ENCODE results near the gene SAMD14.

Gene SAMD14

DNA sequence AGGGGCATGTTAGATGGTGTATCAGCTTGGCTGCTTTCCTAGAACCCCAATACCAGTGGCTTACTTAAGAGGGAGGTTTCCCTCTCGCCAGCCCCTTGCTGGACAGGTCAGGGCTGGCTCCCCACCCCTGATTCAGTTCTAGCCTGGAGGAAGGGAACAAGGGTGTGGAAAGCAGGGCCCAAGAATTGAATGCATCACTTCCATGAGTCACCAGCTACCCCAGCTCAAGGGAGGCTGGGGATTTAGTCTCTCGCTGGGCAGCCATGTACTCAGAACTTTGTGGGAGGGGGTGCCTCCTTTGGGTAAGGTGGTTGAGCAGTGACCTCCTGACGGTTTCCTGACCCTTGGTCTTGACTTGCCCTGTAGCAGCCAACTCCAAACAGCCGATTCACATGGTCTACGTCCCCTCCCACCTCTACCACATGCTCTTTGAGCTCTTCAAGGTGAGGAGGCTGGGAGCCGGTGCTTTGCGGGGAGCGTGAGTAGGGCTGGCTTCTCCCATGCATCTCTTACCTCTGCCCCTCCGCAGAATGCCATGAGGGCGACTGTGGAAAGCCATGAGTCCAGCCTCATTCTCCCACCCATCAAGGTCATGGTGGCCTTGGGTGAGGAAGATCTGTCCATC, 22.1 kb downstream of the SAMD14 start:
- H3K4me1 Mint-ChIP-seq, result no peaks in the 10 kb centered on the region
- DNase-seq (ENCODE audit: low spot score in 2 of 2) (no peak), ATAC-seq (no peak)
- H3K27ac Mint-ChIP-seq, result no peak overlapping the region
- H3K9me3 Mint-ChIP-seq, result no peaks in the 10 kb centered on the region
- peaks cover 9% of the 10 kb centered on the region for H3K36me3 Mint-ChIP-seq
- no peak overlapping the region for H3K4me3 Mint-ChIP-seq

DNA sequence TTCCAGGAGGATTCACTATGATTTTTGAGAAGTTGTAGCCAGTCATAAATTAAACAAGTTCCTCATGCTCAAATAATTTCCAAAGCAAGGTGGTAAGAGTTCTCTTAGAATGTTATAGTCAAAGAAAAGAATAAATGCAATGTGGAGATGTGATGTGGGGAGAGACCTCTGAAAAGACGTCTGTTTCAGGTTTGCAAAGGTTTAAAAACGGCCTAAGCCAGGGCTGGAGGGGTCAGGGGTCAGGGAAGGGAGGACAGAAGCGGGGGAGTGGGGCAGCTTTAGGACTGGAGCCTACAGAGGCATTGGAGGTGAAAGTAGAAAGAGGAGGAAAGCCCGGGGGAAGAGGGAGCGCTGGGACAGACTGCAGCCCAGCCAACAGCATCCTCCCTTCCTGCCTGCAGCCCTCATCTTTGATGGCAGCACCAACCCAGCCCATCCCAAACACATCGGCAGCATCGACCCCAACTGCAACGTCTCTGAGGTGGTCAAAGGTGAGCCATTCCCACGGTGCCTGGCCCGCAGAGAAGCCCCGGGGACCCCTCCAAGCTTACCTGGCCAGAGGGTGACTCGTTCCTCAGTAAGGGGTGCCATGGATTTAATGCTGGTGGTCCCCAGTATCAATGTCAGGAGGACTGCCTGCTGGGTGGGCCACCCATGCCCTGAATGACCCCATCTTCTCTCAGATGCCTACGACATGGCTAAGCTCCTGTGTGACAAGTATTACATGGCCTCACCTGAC, 23.4 kb downstream of the SAMD14 start:
- peaks cover 9% of the 10 kb centered on the region for H3K36me3 Mint-ChIP-seq
- no peak for DNase-seq (ENCODE audit: low spot score in 2 of 2)
- no peak overlapping the region for H3K27ac Mint-ChIP-seq
- H3K4me3 Mint-ChIP-seq, result no peak overlapping the region
- H3K4me1 Mint-ChIP-seq, result no peaks in the 10 kb centered on the region
- H3K9me3 Mint-ChIP-seq, result no peaks in the 10 kb centered on the region
- ATAC-seq, result no peak

DNA sequence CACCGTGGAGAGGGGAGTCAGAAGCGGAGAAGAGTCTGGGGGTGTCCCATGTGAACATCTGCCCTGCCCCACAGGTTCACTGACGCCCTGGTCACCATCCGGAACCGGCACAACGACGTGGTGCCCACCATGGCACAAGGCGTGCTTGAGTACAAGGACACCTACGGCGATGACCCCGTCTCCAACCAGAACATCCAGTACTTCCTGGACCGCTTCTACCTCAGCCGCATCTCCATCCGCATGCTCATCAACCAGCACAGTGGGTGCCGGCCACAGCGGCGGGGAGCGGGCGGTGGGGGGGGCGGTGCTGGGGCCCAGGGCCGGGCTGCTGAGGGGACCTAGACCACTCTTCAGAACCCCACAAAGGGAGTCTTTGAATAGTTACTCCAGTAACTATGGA, 24.1 kb downstream of the SAMD14 start:
- Mint-ChIP-seq H3K36me3 (peaks cover 9% of the 10 kb centered on the region), H3K27ac (no peak overlapping the region), H3K4me3 (no peak overlapping the region), H3K9me3 (no peaks in the 10 kb centered on the region), H3K4me1 (peaks cover 1% of the 10 kb centered on the region)
- ATAC-seq, result no peak
- no peak for DNase-seq (ENCODE audit: low spot score in 2 of 2)

DNA sequence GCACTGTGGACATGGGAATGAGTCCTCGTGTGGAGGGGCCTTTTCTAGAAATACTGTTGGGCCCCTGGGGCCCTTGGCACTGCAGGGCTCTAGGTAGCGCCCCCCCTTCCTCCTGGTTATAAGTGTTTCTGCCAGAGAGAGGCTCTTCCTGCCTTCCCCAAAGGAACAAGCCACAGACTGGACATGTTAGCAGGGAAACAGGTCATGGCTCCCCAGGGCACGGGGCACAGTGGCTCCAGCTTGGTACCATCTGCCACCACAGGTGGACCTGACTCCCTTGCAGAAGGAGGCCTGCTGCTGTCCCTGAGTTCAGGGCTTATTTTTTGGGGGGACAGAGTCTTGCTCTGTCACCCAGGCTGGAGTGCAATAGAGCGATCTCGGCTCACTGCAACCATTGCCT, 26.0 kb downstream of the SAMD14 start:
- Mint-ChIP-seq H3K27ac (peak overlapping the region; percentile 39), H3K9me3 (no peaks in the 10 kb centered on the region), H3K4me3 (no peak overlapping the region), H3K4me1 (peaks cover 16% of the 10 kb centered on the region), H3K36me3 (peaks cover 9% of the 10 kb centered on the region)
- ATAC-seq (no peak), DNase-seq (ENCODE audit: low spot score in 2 of 2) (no peak)

DNA sequence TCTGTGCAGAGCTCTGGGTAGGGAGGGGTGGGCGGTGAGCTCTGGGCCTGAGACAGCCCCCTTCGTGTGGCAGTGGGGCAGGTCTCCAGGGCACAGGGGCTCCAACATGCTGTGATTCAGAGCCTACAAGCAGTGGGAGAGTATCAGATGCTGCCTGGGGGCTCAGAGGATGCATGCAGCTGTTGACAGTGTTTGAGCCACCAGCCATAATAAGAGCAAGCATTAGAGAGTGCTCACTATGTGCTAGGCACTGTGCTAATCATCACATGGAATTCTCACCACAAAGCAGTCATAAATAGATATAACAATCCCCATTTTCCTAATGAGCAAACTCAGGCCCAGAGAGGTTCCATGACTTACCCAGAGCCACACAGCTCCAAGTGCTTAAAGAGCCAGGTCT, 26.7 kb downstream of the SAMD14 start:
- Mint-ChIP-seq H3K27ac (peak overlapping the region; percentile 39), H3K9me3 (no peaks in the 10 kb centered on the region), H3K4me1 (peaks cover 22% of the 10 kb centered on the region), H3K4me3 (no peak overlapping the region), H3K36me3 (peaks cover 16% of the 10 kb centered on the region)
- DNase-seq (ENCODE audit: low spot score in 2 of 2) (no peak), ATAC-seq (no peak)

DNA sequence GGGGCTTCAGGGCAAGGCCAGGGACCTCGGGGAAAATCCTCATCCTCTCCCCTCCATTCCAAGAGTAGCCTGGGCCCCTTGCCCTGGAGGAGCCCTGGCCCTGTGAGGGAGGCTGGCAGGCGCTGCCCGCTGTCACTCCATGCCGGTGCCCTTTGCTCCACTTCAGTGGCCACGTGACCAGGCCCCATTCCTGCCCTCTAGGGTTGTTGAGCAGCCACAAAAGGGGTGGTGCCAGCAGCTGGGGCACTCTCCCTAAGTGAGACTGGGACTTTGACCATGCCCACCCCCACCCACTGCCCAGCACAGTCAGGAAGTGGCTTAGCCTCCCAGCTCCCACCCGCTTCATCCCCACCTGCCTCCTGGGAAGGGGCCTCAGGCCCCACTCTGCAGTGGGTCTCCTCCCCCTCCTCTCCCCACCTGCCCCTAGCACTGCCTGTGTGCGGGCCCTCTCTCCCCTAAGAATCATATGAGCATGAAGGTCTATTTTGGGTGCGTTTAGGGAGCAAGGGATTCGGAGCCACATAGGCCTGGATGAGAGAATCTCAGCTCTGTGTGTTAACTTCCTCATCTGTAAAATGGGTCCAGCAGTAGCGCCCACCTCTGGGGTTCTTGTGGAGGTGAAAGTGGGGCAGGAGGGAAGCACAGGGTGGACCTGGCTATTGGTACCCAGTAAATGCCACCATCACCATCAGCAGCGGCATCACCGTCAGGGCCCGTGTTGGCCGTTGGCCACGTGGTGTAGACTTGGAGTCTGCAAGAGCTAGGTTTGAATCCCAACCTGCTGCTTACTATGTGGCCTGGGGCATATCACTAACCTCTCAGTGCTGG, 27.6 kb downstream of the SAMD14 start:
- DNase-seq (ENCODE audit: low spot score in 2 of 2), result no peak
- H3K9me3 Mint-ChIP-seq, result no peaks in the 10 kb centered on the region
- H3K4me1 Mint-ChIP-seq, result peaks cover 22% of the 10 kb centered on the region
- H3K36me3 Mint-ChIP-seq, result peaks cover 17% of the 10 kb centered on the region
- H3K4me3 Mint-ChIP-seq, result no peak overlapping the region
- no peak for ATAC-seq
- peak overlapping the region; percentile 54 for H3K27ac Mint-ChIP-seq

DNA sequence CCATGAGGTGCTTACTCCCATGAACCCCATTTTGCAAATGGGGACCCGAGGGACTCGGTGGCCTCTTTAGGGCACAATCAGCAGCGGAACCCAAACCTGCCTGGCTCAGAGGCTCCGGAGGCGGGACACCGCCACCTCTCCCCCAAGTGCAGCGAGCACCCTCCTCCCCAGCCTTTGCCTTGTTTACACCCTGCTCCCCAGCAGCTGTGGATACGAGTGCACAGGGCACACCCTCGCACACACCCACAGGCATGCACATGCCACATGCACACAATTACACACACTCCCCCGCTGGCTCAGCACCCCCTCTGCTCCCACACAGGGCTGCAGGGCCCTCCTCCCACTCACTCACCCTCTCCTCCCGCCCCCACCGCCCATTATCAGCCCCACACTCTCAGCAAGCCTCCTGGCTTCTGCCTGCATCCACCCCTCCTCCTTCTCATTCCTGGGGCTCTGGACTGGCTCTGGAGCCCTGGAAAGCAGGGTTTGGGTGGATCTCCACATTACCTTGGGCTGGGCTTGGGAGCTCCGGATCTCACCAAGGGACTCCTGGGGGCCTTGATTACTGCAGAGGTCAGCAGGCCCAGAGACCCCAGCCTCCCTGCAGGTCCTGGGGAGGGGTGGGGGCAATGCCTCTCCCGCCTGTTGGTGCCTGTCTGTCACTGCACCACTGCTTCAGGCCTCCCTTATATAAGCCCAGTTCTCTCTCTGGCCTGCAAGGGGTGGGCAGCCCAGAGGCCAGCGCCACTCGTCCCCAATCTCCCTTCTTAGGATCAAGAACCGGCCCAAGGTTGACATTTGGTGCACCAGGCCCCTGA, 28.4 kb downstream of the SAMD14 start:
- H3K4me1 Mint-ChIP-seq, result peaks cover 29% of the 10 kb centered on the region
- no peaks in the 10 kb centered on the region for H3K9me3 Mint-ChIP-seq
- ATAC-seq, result no peak
- no peak overlapping the region for H3K4me3 Mint-ChIP-seq
- DNase-seq (ENCODE audit: low spot score in 2 of 2), result no peak
- peaks cover 17% of the 10 kb centered on the region for H3K36me3 Mint-ChIP-seq
- no peak overlapping the region for H3K27ac Mint-ChIP-seq

DNA sequence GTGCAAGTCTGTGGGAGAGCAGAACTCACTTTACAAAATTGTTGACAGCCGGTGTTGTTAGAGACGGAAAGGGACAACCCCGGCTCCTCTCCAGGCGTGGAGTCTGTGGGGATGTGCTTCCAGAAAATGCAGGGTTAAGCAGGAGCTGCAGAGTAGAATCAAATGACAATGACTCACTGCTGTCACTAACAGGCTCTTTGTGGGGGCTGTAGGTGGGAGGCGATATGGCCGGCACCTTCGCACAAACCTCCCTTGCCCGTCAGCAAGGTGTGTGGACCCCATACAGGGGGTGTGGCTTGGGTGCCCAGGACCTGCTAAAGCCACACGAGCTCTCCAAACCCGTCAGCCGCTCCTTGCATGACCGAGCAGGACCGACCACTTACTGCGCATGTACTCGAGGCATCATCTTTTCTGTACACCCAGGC, 29.0 kb downstream of the SAMD14 start:
- Mint-ChIP-seq H3K36me3 (peaks cover 17% of the 10 kb centered on the region), H3K4me1 (peaks cover 35% of the 10 kb centered on the region), H3K4me3 (no peak overlapping the region), H3K27ac (peak overlapping the region; percentile 62), H3K9me3 (no peaks in the 10 kb centered on the region)
- no peak for DNase-seq (ENCODE audit: low spot score in 2 of 2)
- ATAC-seq, result no peak

DNA sequence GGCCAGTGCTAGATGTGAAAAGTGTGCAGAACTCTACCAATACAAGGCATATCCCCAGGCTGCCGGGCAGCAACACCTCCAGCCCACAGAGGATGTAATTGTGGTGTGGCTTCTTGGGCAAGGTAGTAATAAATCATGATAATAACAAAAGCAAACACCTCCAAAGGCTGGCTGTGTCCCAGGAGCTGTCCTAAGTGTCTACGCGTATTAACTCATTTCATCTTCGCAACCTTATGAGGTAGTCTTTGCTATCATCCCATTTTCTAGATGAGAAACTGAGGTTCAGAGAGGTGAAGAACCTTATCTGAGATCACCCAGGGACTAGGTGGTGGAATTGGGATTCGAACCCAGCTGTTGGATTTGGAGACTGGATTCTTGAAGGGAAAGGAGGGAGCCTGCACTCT, 29.5 kb downstream of the SAMD14 start:
- Mint-ChIP-seq H3K9me3 (no peaks in the 10 kb centered on the region), H3K27ac (peak overlapping the region; percentile 62), H3K4me3 (no peak overlapping the region), H3K36me3 (peaks cover 14% of the 10 kb centered on the region), H3K4me1 (peaks cover 40% of the 10 kb centered on the region)
- ATAC-seq, result no peak
- DNase-seq (ENCODE audit: low spot score in 2 of 2), result no peak

DNA sequence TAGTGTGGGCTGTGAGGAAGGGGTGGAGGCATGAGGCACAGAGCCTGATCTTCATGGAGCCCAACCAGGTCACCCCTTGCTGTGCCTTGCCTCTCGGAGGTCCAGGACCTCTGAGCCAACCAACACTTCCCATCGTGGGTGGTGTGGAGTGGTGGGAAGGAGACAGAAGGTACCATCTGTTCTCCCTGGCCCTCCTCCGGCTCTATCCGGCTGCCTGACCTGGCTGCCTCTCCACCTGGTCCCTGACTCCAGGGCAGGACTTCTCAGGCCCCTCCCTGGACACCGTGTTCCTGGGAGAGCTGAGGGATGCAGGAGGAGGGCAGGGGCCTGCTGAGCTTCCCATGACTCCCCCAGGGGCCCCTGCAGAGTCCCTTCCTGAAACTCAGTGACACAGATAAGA, 31.0 kb downstream of the SAMD14 start:
- H3K27ac Mint-ChIP-seq, result peak overlapping the region; percentile 62
- ATAC-seq (no peak), DNase-seq (ENCODE audit: low spot score in 2 of 2) (no peak)
- no peak overlapping the region for H3K4me3 Mint-ChIP-seq
- peaks cover 22% of the 10 kb centered on the region for H3K36me3 Mint-ChIP-seq
- no peaks in the 10 kb centered on the region for H3K9me3 Mint-ChIP-seq
- peaks cover 54% of the 10 kb centered on the region for H3K4me1 Mint-ChIP-seq

DNA sequence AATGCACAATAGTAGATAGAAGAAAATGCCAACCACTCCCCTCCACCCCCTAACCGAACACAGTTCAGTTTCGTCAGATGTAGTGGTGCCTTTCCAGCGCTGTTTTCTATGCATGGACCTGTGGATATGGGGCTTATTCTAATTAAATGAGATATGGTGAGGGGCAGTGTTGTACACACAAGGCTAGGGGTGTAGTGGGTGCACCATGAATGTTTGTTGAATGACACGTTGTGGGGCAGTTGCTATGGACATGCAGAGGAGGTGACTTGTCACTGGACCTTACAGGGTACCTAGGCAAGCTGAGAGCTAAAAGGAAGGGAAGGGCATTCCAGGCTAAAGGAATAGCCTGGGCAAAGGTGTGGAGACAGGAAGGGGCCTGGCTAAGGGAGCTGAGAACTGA, 31.4 kb downstream of the SAMD14 start:
- Mint-ChIP-seq H3K36me3 (peaks cover 22% of the 10 kb centered on the region), H3K27ac (peak overlapping the region; percentile 62), H3K4me3 (no peak overlapping the region), H3K9me3 (no peaks in the 10 kb centered on the region), H3K4me1 (peaks cover 54% of the 10 kb centered on the region)
- DNase-seq (ENCODE audit: low spot score in 2 of 2) (no peak), ATAC-seq (no peak)

DNA sequence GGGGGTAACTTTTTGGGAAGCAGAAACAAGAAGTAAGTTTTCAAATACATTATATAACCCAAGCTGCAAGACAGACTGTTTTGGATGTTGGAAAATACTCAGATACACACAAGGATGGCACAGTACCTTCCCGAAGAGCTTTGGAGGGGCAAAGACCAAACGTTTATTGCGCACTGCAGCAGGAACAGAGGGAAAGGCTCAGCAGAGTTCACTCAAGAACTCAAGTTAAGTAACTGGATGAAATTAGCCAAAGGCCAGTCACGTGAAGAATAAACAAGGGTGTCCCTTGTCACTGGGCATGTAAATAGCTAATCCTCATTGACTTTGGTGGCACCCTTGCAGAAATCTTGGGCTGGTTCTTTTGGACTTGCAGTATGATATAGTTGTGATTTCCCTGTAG, 32.0 kb downstream of the SAMD14 start:
- peaks cover 59% of the 10 kb centered on the region for H3K4me1 Mint-ChIP-seq
- H3K9me3 Mint-ChIP-seq, result no peaks in the 10 kb centered on the region
- no peak overlapping the region for H3K4me3 Mint-ChIP-seq
- H3K27ac Mint-ChIP-seq, result peak overlapping the region; percentile 62
- no peak for DNase-seq (ENCODE audit: low spot score in 2 of 2)
- ATAC-seq, result no peak
- H3K36me3 Mint-ChIP-seq, result peaks cover 22% of the 10 kb centered on the region

DNA sequence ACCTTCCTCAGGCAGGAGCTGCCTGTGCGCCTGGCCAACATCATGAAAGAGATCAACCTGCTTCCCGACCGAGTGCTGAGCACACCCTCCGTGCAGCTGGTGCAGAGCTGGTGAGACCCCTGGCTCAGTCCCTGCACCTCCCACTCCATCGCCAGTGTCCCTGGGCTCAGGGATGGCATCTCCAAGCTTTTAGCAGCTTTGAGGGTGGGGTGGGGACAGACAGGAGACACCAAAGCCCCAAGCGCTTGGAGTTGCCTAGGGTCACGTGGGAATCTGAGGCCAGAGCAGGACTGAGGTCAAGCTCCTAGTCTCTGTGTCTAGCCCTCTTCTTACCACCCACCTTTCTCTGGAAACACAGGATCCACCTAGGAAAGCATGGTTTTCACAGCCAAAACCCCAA, 32.5 kb downstream of the SAMD14 start:
- peaks cover 22% of the 10 kb centered on the region for H3K36me3 Mint-ChIP-seq
- H3K4me1 Mint-ChIP-seq, result peaks cover 59% of the 10 kb centered on the region
- no peak for DNase-seq (ENCODE audit: low spot score in 2 of 2)
- no peaks in the 10 kb centered on the region for H3K9me3 Mint-ChIP-seq
- H3K27ac Mint-ChIP-seq, result no peak overlapping the region
- no peak overlapping the region for H3K4me3 Mint-ChIP-seq
- ATAC-seq, result no peak

DNA sequence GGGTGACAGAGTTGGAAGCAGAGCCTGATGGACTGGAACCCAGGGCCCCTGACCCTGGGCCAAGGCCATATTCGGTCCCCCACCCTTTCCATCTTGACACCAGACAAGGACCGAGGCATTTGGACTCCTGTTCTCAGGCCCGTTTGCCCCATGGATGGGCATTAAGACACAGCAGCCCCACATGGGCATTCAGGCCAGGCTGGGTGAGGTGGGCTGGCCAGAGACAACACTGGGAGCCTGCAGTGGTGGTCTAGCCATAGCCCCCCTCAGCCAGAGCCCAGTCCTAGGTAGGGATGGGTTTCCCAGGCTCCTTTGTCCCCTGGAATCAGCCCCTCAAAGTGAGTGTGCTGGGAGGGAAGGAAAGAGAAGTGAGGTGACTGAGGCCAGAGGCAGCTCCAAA, 33.2 kb downstream of the SAMD14 start:
- H3K36me3 Mint-ChIP-seq, result peaks cover 22% of the 10 kb centered on the region
- no peak for ATAC-seq
- peaks cover 59% of the 10 kb centered on the region for H3K4me1 Mint-ChIP-seq
- H3K9me3 Mint-ChIP-seq, result no peaks in the 10 kb centered on the region
- H3K4me3 Mint-ChIP-seq, result peak overlapping the region; percentile 90
- no peak for DNase-seq (ENCODE audit: low spot score in 2 of 2)
- no peak overlapping the region for H3K27ac Mint-ChIP-seq

DNA sequence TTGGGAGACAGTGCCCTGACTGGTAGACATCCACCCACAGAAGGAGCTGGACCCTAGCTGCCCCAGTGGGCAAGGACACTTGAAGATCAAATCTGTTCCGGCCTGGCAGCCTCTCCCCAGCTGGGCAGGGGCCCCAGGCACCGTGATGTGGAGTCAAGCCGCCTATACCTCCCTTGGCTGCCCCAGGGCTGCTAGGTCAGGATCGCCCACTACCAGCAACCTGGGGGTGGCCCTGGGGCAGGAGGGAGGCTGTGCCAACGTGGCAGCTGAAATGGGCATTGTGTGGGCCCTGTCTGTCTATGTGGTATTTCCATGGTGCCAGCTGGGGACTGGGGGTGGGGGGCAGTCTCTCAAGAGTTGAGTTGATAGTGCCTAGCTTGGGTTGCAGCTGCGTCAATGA, 33.9 kb downstream of the SAMD14 start:
- Mint-ChIP-seq H3K4me1 (peaks cover 59% of the 10 kb centered on the region), H3K36me3 (peaks cover 22% of the 10 kb centered on the region), H3K27ac (peak overlapping the region; percentile 94), H3K4me3 (peak overlapping the region; percentile 90), H3K9me3 (no peaks in the 10 kb centered on the region)
- ATAC-seq (no peak), DNase-seq (ENCODE audit: low spot score in 2 of 2) (no peak)

Data from stimulated activated effector memory CD8-positive, alpha-beta T cell treated with anti-CD3 and anti-CD28 coated beads, Interleukin-12 subunit alpha, Interleukin-12 subunit beta, amount 100 ng/mL, for 72 hours (primary cell).